SU-DHL-6 (cell line): Measurements from ENCODE around the gene PDE4D.

Source experiments
- EZH2phosphoT487 ChIP-seq: fragments of 200-600 bp; sonication (generic), shearing (Covaris generic); conservative IDR thresholded peaks from 2 replicates; pipeline ENCODE4 v1.6.1; 2018; ENCODE audit warnings: mild to moderate bottlenecking, antibody characterized with exemption, low read length, moderate library complexity, mixed read lengths
- TF ChIP-seq, protein P1 (sequence below): fragments of 200-600 bp; sonication (generic); IDR thresholded peaks from one replicate; pipeline ENCODE4 v1.5.1; 2017; ENCODE audit warnings: antibody characterized with exemption, mild to moderate bottlenecking, low read length, moderate library complexity; ENCODE audit not compliant: insufficient read depth, poor library complexity, severe bottlenecking

DNA sequence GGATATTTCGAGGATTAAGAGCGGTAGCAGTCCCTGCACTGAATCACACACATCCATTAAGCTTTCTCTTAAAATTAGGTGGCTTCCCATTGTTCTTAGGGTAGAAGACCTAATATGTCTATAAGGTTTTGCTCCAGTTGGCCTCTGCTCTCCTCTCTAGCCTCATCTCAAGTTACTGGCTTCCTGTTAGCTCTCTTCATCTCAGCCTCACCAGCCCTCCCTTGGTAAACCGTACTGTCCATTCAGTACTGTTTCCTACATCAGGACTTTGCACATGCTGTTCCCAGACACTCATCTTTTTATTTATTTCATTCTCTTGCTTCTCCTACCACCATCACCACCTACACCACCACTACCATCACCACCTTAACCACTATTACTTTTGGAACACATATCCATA is 428.6 kb downstream of the PDE4D start:
- TF ChIP-seq, protein P1, sequence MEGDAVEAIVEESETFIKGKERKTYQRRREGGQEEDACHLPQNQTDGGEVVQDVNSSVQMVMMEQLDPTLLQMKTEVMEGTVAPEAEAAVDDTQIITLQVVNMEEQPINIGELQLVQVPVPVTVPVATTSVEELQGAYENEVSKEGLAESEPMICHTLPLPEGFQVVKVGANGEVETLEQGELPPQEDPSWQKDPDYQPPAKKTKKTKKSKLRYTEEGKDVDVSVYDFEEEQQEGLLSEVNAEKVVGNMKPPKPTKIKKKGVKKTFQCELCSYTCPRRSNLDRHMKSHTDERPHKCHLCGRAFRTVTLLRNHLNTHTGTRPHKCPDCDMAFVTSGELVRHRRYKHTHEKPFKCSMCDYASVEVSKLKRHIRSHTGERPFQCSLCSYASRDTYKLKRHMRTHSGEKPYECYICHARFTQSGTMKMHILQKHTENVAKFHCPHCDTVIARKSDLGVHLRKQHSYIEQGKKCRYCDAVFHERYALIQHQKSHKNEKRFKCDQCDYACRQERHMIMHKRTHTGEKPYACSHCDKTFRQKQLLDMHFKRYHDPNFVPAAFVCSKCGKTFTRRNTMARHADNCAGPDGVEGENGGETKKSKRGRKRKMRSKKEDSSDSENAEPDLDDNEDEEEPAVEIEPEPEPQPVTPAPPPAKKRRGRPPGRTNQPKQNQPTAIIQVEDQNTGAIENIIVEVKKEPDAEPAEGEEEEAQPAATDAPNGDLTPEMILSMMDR, result no peak
- no peak for TF ChIP-seq EZH2phosphoT487
